ENCODE results near the gene RXRB. TPM values are rescaled to one million over a fixed set of nuclear protein-coding genes. Genes with fewer than 3 reads are reported as not detected.

The RXRB gene
- total RNA-seq, 1 experiment from 2014 or later: 49.9 TPM

DNA sequence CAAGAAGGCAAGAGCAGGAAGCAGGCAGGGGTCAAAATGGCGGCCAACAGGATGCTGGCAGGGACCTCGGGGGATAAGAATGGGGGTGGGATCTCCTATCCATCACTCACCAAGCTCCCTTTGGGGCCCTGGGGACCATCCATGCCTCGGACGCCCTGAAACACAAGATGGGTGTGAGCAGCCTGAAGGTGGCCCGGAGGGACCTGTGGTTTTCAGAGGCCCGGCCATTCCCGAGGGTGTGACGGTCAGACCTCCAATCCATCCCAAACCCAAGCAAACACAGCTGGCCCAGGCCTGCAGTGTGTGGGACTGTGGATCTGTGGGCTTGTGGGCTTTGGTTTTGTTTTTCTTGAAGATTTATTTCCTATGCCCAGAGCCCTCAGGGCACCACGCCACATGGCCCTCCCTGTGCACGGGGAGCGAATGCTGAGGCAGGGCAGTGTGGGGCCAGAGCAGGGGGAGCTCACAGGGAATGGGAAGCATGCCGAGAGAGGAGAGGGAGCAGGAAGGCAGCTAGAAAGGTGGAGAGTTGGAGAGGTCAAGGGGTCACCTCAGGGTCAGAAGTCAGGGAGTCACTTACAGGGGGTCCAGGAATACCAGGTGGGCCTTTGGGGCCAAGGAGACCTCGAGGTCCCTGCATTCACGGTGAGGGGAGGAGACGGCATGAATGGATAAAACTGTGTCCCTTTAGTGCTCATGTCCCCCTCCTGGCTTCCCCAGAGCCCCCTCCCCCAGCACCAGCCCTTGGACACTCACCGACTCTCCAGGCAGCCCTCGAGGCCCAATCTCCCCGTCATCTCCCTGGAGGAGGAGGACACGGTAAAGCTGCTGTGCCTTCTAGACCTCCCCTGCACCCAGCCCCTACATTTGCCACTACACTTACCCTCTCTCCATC lies 22.7 kb downstream of the RXRB start:
- H3K27me3 ChIP-seq (ENCODE audit: insufficient read depth, low read length): no peaks in the 10 kb centered on the region
- H3K9me2 ChIP-seq (ENCODE audit: insufficient read depth): no peaks in the 10 kb centered on the region
- H3K27ac ChIP-seq (ENCODE audit: low read depth, low read length): no peak overlapping the region
- CTCF ChIA-PET: no interaction called here
- no peak overlapping the region for H3K4me3 ChIP-seq (replicated peaks in 1 of 2; ENCODE audit: low read depth in 1 of 2, low read length in 2 of 2)
- TF ChIP-seq ZNF274 (IDR thresholded peaks at IDR 0.05; ENCODE audit: low read depth, low read length): no peak
- TF ChIP-seq ZFX (IDR thresholded peaks at IDR 0.05): no peak
- TF ChIP-seq SRF (IDR thresholded peaks at IDR 0.05; ENCODE audit: low read depth): no peak
- no peak for TF ChIP-seq POLR2A (IDR thresholded peaks at IDR 0.05; ENCODE audit: borderline replicate concordance, extremely low read depth, insufficient read depth, insufficient read length)
- TF ChIP-seq SP1 (IDR thresholded peaks at IDR 0.05; ENCODE audit: low read depth): no peak
- TF ChIP-seq, protein P1, sequence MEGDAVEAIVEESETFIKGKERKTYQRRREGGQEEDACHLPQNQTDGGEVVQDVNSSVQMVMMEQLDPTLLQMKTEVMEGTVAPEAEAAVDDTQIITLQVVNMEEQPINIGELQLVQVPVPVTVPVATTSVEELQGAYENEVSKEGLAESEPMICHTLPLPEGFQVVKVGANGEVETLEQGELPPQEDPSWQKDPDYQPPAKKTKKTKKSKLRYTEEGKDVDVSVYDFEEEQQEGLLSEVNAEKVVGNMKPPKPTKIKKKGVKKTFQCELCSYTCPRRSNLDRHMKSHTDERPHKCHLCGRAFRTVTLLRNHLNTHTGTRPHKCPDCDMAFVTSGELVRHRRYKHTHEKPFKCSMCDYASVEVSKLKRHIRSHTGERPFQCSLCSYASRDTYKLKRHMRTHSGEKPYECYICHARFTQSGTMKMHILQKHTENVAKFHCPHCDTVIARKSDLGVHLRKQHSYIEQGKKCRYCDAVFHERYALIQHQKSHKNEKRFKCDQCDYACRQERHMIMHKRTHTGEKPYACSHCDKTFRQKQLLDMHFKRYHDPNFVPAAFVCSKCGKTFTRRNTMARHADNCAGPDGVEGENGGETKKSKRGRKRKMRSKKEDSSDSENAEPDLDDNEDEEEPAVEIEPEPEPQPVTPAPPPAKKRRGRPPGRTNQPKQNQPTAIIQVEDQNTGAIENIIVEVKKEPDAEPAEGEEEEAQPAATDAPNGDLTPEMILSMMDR (IDR thresholded peaks at IDR 0.05 in 2 of 3, conservative IDR thresholded peaks at IDR 0.05 in 1 of 3; ENCODE audit: borderline replicate concordance in 1 of 3, insufficient read depth in 1 of 3, low read depth in 2 of 3, low read length in 2 of 3): no peak
- TF ChIP-seq EZH2phosphoT487 (IDR thresholded peaks at IDR 0.05; ENCODE audit: borderline replicate concordance): no peak
- no peak for TF ChIP-seq POLR2AphosphoS5 (IDR thresholded peaks at IDR 0.05; ENCODE audit: low read depth, low read length)
- no peak for TF ChIP-seq SIN3A (IDR thresholded peaks at IDR 0.05; ENCODE audit: low read depth)
- TF ChIP-seq ELF1 (IDR thresholded peaks at IDR 0.05; ENCODE audit: borderline replicate concordance, low read depth): no peak
- no peak for TF ChIP-seq JUND (IDR thresholded peaks at IDR 0.05)
- TF ChIP-seq TCF7L2 (IDR thresholded peaks at IDR 0.05; ENCODE audit: borderline replicate concordance, extremely low read depth, insufficient read depth, insufficient read length): no peak
- TF ChIP-seq RAD21 (IDR thresholded peaks at IDR 0.05; ENCODE audit: low read depth): no peak
- TF ChIP-seq EGR1 (IDR thresholded peaks at IDR 0.05; ENCODE audit: low read depth): no peak
- TF ChIP-seq, protein P2, sequence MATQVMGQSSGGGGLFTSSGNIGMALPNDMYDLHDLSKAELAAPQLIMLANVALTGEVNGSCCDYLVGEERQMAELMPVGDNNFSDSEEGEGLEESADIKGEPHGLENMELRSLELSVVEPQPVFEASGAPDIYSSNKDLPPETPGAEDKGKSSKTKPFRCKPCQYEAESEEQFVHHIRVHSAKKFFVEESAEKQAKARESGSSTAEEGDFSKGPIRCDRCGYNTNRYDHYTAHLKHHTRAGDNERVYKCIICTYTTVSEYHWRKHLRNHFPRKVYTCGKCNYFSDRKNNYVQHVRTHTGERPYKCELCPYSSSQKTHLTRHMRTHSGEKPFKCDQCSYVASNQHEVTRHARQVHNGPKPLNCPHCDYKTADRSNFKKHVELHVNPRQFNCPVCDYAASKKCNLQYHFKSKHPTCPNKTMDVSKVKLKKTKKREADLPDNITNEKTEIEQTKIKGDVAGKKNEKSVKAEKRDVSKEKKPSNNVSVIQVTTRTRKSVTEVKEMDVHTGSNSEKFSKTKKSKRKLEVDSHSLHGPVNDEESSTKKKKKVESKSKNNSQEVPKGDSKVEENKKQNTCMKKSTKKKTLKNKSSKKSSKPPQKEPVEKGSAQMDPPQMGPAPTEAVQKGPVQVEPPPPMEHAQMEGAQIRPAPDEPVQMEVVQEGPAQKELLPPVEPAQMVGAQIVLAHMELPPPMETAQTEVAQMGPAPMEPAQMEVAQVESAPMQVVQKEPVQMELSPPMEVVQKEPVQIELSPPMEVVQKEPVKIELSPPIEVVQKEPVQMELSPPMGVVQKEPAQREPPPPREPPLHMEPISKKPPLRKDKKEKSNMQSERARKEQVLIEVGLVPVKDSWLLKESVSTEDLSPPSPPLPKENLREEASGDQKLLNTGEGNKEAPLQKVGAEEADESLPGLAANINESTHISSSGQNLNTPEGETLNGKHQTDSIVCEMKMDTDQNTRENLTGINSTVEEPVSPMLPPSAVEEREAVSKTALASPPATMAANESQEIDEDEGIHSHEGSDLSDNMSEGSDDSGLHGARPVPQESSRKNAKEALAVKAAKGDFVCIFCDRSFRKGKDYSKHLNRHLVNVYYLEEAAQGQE (IDR thresholded peaks at IDR 0.05; ENCODE audit: low read depth): no peak
- no peaks in the 10 kb centered on the region for H4K20me1 ChIP-seq (ENCODE audit: insufficient read depth)
- H3K36me3 ChIP-seq (ENCODE audit: control insufficient read depth in 1 of 2, insufficient read depth in 2 of 2, low read length in 2 of 2): no peaks in the 10 kb centered on the region
- no peak overlapping the region for H3K9ac ChIP-seq (ENCODE audit: low read length)
- no peaks in the 10 kb centered on the region for H3K9me3 ChIP-seq (ENCODE audit: control insufficient read depth in 1 of 2, insufficient read depth in 1 of 2, low read depth in 1 of 2, low read length in 2 of 2)
- DNase-seq (ENCODE audit: low read depth, low spot score) (no peak), ATAC-seq (no peak)
- intact Hi-C loops (cut with micrococcal nuclease): no loop called here
- H3K4me1 ChIP-seq (ENCODE audit: control insufficient read depth in 1 of 2, insufficient read depth in 2 of 2, low read length in 2 of 2): no peaks in the 10 kb centered on the region
- POLR2A ChIA-PET: no interaction called here
- H3K79me2 ChIP-seq (ENCODE audit: insufficient read depth, low read length): no peaks in the 10 kb centered on the region
- no peak overlapping the region for H3K4me2 ChIP-seq (ENCODE audit: low read length)
- RAD21 ChIA-PET (ENCODE audit: low non-redundant PET in 1 of 2, low total read pairs in 2 of 2, uncharacterized antibody in 2 of 2, unreplicated experiment in 2 of 2): no interaction called here
- no peak overlapping the region for H2AFZ ChIP-seq (ENCODE audit: low read depth, low read length, poor library complexity, severe bottlenecking)
- no TSS peak for BruUV-seq (replicated peaks)

All from HCT116 (cell line).